ENCODE data around the gene RAMACL.

GRCh38 chr6:166596776-166597507 lies 10.5 kb upstream of the RAMACL start:
- TF ChIP-seq POLR2AphosphoS5 (IDR thresholded peaks at IDR 0.05; ENCODE audit: low read depth, low read length) (no peak), POLR2A (IDR thresholded peaks at IDR 0.05; ENCODE audit: low read depth, low read length) (no peak)
